ENCODE measurements around the gene CNTN5.

- TF ChIP-seq EP300 (IDR thresholded peaks at IDR 0.05): no peak
- TF ChIP-seq CTCF (IDR thresholded peaks at IDR 0.05): peak; percentile 38 to 78 (median 62)
- TF ChIP-seq POLR2A (IDR thresholded peaks at IDR 0.05): no peak
These were observed 4.9 kb upstream of the CNTN5 start for GRCh38 chr11:99015634-99016454.

Measured in upper lobe of left lung (tissue), 4 donors.